HG02870 (cell line): ENCODE measurements around the gene RENBP.

Source experiments
- ATAC-seq: cut with Tn5 transposase; IDR thresholded peaks from one replicate; pipeline ENCODE4 v1.9.1; 2021; ENCODE audit warnings: mild to moderate bottlenecking, moderate library complexity; ENCODE audit not compliant: unreplicated experiment

Gene RENBP

DNA sequence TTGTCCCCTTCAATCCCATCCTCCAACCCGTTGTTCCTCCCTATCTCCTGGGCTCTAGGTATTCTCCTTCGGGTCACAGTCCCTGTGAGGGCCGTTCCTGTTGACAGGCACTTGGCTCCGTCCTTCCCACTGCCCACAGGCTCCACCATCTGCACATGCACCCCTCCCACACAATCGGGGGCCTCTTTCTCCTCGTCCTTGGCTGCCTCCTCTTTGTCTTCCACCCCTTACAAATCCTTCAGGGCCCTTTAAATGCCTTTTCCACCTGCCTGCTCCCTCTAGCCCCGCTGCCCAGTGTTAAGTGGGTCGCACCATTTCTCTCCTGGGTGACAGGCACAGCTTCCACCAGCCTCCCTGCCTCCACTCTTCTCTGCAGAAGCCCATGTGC lies 42.7 kb downstream of the RENBP start:
- ATAC-seq, result no peak

- ATAC-seq, result peak; percentile 71
These were observed 43.4 kb downstream of the RENBP start for GRCh38 chrX:153900831-153901752.

DNA sequence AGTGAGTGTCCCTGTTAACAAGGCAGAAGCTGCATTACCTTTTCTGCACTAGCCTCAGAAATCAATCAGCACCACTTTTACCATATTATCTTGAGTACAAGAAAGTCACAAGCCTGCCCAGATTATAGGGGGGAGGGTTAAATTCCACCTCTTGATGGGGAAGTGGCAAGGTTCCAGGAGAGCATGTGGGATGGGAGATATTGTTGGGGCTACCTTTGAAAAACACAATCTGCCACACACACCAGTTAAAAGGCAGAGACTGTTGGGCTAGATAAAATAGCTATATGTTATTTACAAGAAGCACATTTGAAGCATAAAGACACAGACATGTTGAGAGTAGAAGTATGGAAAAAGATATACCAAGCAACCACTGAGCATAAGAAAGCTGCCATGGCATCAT lies 46.5 kb downstream of the RENBP start:
- ATAC-seq, result no peak

DNA sequence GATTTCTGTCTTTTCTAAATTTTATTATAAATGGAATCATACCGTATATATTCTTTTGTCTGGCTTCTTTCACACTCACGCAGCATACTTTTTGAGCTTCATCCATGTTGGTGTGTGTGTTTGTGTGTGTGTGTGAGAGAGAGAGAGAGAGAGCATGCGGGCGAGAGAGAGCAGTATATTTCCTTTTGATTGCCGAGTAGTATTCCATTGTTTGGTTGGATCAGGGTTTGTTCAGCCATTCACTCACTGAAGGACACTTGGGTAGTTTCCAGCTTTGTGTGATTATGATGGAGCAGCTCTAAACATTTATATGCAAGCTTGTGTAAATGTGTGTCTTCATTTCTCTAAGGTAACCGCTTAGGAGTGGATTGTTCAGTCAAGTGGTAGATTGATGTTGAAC lies 55.3 kb downstream of the RENBP start:
- no peak for ATAC-seq

DNA sequence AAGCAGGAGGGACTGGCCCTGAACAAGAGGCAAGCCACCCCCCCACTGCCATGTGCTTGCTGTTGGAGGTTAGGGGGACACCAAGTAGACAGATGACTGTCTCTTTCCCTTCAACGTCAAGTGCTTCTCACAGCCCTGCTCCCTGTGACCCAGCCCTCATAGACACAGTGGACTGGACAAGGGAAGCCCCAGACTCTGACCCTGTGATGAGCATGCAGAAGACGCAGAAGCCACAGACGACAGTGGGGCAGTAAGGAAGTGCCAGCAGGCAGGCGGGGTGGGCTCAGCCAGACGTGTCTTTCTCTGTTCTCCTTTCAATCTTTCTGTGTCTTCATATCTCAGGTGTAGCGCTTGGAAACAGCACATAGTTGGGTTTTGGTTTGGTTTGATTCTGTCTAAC lies 56.1 kb downstream of the RENBP start:
- no peak for ATAC-seq

DNA sequence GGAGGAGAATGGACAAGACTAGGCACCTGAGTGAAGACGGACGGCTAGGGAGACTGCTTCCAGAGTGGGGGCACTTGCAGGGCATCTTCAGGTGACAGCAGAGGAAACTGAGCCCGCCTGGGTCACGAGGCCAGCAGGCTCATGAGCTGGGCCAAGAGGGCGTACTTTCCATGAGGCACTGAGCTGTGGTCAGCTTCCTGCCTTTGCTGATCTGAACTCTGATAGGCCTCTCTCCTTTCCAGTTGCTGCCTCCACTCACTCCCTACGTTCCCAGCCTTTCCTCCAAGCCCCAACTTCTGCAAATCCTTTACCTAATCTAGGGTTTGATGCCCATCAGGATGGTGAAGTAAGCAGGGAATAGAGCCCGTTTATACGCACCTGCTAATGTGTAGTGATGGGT lies 57.1 kb downstream of the RENBP start:
- ATAC-seq, result no peak

- ATAC-seq, result no peak
These were observed 57.5 kb downstream of the RENBP start for GRCh38 chrX:153886915-153887314.

GRCh38 chrX:153885968-153886903 lies 58.2 kb downstream of the RENBP start, which contains the start of gene L1CAM:
Gene L1CAM, minus strand, starts transcription at chrX:153886173. Its CDS starts 10,337 bp downstream, at chrX:153875836.
- ATAC-seq, result no peak
